Panc1 (cell line): ENCODE measurements around the gene KRT7. TPM values are rescaled to one million over a fixed set of nuclear protein-coding genes. Genes with fewer than 3 reads are reported as not detected.

ENCODE experiments used
- ATAC-seq: fragments of 200-7000 bp; cut with Tn5 transposase; 2 replicates; pipeline ENCODE4 v1.9.1; 2020; ENCODE audit warnings: mild to moderate bottlenecking, moderate library complexity
- BruUV-seq: library from RNA; stranded (reverse); fragments of 400-500 nt; replicated peaks from 2 replicates; lab custom pipeline; 2021; lab: Mats Ljungman, UMichigan
- CTCF ChIA-PET: fragments of 300-600 bp; sonication (Branson Sonifier 250); formaldehyde crosslinking; loops from one replicate; lab custom pipeline; 2022; ENCODE audit warnings: antibody characterized with exemption; lab: Charles Lee
- POLR2A ChIA-PET: fragments of 300-600 bp; sonication (Branson Sonifier 250); formaldehyde crosslinking; loops from one replicate; lab custom pipeline; 2022; ENCODE audit warnings: antibody characterized with exemption; lab: Charles Lee
- DNase-seq: peaks from one replicate; pipeline ENCODE4 v3.0.0-alpha.2; 2010; ENCODE audit warnings: low read depth, low spot score
- H3K27ac ChIP-seq: 2 replicates; pipeline ENCODE4 v1.5.1; 2011; ENCODE audit warnings: mild to moderate bottlenecking, low read length, inconsistent platforms
- H3K27me3 ChIP-seq: fragments of 200-500 bp; sonication (Bioruptor generic); 2 replicates; pipeline ENCODE4 v1.6.0; 2014; ENCODE audit warnings: low read length, inconsistent platforms; ENCODE audit not compliant: control insufficient read depth, insufficient read depth
- H3K36me3 ChIP-seq: fragments of 200-500 bp; sonication (Bioruptor generic); 2 replicates; pipeline ENCODE4 v1.5.1; 2014; ENCODE audit warnings: inconsistent platforms, mild to moderate bottlenecking, low read length, moderate library complexity; ENCODE audit not compliant: control insufficient read depth, insufficient read depth
- H3K4me1 ChIP-seq: 2 replicates; pipeline ENCODE4 v1.5.1; 2011; ENCODE audit warnings: inconsistent platforms, mild to moderate bottlenecking, low read length, moderate library complexity; ENCODE audit not compliant: control insufficient read depth, insufficient read depth
- H3K4me3 ChIP-seq, 2 experiments: 2 replicates each; pipeline ENCODE4 v1.5.1; 2011 to 2012; ENCODE audit warnings: low read depth in 2 of 2, low read length in 2 of 2, mild to moderate bottlenecking in 2 of 2, inconsistent platforms in 1 of 2, moderate library complexity in 1 of 2
- H3K9me3 ChIP-seq: fragments of 200-500 bp; sonication (Bioruptor generic); 2 replicates; pipeline ENCODE4 v1.5.1; 2014; ENCODE audit warnings: low read depth, mild to moderate bottlenecking, inconsistent platforms, low read length, moderate library complexity; ENCODE audit not compliant: control insufficient read depth, insufficient read depth
- POLR2AphosphoS5 ChIP-seq: IDR thresholded peaks from 2 replicates; pipeline ENCODE4 v1.6.1; 2012; ENCODE audit warnings: mild to moderate bottlenecking, low read depth, low read length, moderate library complexity
- REST ChIP-seq, 2 experiments: IDR thresholded peaks; 2 replicates each; pipeline ENCODE4 v1.6.1; 2011 to 2012; ENCODE audit warnings: low read depth in 2 of 2, control low read depth in 1 of 2, low read length in 1 of 2, mild to moderate bottlenecking in 1 of 2, moderate library complexity in 1 of 2; ENCODE audit not compliant: insufficient read depth in 1 of 2
- SIN3A ChIP-seq: IDR thresholded peaks from 2 replicates; pipeline ENCODE4 v1.6.1; 2012; ENCODE audit warnings: low read depth, mild to moderate bottlenecking, low read length, moderate library complexity, borderline replicate concordance; ENCODE audit not compliant: insufficient read depth
- TCF7L2 ChIP-seq: IDR thresholded peaks from 2 replicates; pipeline ENCODE4 v1.6.1; 2011; ENCODE audit warnings: mild to moderate bottlenecking, low read depth, low read length, inconsistent platforms
- in situ Hi-C: cut with HindIII; loops from 2 replicates; pipeline ENCODE4 v1.10.0; 2016; ENCODE audit warnings: low sequenced_read_pairs, low pct_unique_long_range_greater_than_20kb
- intact Hi-C: fragments of 100-400 bp; cut with micrococcal nuclease; formaldehyde crosslinking; loops from one replicate; pipeline ENCODE4 v1.10.0; 2022; ENCODE audit not compliant: unreplicated experiment
- total RNA-seq: library from RNA; stranded (reverse); gene quantifications from one replicate; pipeline ENCODE4 v1.2.1, GENCODE V29; 2021; ENCODE audit not compliant: unreplicated experiment
- TF ChIP-seq, protein P1 (sequence below): fragments of 450-650 bp; IDR thresholded peaks from 2 replicates; pipeline ENCODE4 v1.5.1; 2017; ENCODE audit warnings: mild to moderate bottlenecking

The KRT7 gene
- total RNA-seq, 1 experiment from 2014 or later = 16.8 TPM

- TF ChIP-seq, protein P1, sequence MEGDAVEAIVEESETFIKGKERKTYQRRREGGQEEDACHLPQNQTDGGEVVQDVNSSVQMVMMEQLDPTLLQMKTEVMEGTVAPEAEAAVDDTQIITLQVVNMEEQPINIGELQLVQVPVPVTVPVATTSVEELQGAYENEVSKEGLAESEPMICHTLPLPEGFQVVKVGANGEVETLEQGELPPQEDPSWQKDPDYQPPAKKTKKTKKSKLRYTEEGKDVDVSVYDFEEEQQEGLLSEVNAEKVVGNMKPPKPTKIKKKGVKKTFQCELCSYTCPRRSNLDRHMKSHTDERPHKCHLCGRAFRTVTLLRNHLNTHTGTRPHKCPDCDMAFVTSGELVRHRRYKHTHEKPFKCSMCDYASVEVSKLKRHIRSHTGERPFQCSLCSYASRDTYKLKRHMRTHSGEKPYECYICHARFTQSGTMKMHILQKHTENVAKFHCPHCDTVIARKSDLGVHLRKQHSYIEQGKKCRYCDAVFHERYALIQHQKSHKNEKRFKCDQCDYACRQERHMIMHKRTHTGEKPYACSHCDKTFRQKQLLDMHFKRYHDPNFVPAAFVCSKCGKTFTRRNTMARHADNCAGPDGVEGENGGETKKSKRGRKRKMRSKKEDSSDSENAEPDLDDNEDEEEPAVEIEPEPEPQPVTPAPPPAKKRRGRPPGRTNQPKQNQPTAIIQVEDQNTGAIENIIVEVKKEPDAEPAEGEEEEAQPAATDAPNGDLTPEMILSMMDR = no peak
- TF ChIP-seq REST (IDR thresholded peaks at IDR 0.05; ENCODE audit: insufficient read depth in 1 of 2, low read depth in 2 of 2, low read length in 1 of 2) (no peak), TCF7L2 (no peak), POLR2AphosphoS5 (no peak), SIN3A (no peak)
- H3K27ac ChIP-seq = peak overlapping the region; percentile 97
- peak; percentile 39 for ATAC-seq
- in situ Hi-C loops = no loop called here
- peaks cover 75% of the 10 kb centered on the region for H3K4me1 ChIP-seq
- H3K4me3 ChIP-seq = no peak overlapping the region; a peak in 1 of 4 replicates
- H3K9me3 ChIP-seq = no peaks in the 10 kb centered on the region
- no peak for DNase-seq
- CTCF ChIA-PET = interaction anchor here (1.2 to 1.9 kb wide), 2 partner anchors 34 to 83 kb away, joined by 3 to 7 read pairs; no protein-coding TSS in a partner anchor
- intact Hi-C loops = no loop called here
- no TSS peak for BruUV-seq
- H3K36me3 ChIP-seq = no peaks in the 10 kb centered on the region
- POLR2A ChIA-PET = no interaction called here
- H3K27me3 ChIP-seq = no peaks in the 10 kb centered on the region
These were observed 11.6 kb downstream of the KRT7 start for GRCh38 chr12:52244615-52244994.

DNA sequence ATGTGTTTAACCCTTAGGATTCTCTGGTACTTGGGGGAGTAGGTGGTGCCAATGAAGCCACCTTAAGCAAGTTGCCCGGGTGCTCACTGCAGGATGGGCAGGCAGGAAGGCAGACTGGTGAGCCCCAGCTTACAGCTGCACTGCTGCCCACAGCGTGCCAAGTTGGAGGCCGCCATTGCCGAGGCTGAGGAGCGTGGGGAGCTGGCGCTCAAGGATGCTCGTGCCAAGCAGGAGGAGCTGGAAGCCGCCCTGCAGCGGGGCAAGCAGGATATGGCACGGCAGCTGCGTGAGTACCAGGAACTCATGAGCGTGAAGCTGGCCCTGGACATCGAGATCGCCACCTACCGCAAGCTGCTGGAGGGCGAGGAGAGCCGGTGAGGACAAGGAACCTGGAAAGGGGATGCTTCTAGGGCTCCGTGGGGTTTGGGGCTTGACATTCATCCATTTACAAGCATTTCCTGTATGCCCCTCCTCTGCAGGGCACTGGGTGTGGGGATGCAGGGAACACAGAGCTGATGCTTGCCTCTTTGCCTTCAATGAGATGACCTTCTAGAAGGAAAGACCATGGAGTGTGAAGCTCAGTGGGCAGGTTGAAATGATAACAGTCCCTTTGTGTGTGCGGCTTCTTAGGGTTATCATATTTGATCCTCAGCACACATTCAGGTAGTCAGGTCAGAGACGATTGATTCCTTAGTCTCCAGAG is 12.4 kb downstream of the KRT7 start:
- Histone ChIP-seq H3K9me3 (no peaks in the 10 kb centered on the region), H3K27ac (peak overlapping the region; percentile 78), H3K4me3 (no peak overlapping the region), H3K4me1 (peaks cover 71% of the 10 kb centered on the region), H3K36me3 (no peaks in the 10 kb centered on the region), H3K27me3 (no peaks in the 10 kb centered on the region)
- CTCF ChIA-PET = no interaction called here
- DNase-seq (no peak), ATAC-seq (no peak)
- BruUV-seq = no TSS peak
- POLR2A ChIA-PET = no interaction called here
- intact Hi-C loops = no loop called here
- in situ Hi-C loops = no loop called here
- TF ChIP-seq POLR2AphosphoS5 (no peak), SIN3A (no peak), REST (IDR thresholded peaks at IDR 0.05; ENCODE audit: insufficient read depth in 1 of 2, low read depth in 2 of 2, low read length in 1 of 2) (no peak), TCF7L2 (no peak)
